ENCODE data around the gene AP2A2. TPM values are rescaled to one million over a fixed set of nuclear protein-coding genes. Genes with fewer than 3 reads are reported as not detected.

Gene AP2A2
- total RNA-seq, 1 experiment from 2014 or later, result 62.0 TPM

DNA sequence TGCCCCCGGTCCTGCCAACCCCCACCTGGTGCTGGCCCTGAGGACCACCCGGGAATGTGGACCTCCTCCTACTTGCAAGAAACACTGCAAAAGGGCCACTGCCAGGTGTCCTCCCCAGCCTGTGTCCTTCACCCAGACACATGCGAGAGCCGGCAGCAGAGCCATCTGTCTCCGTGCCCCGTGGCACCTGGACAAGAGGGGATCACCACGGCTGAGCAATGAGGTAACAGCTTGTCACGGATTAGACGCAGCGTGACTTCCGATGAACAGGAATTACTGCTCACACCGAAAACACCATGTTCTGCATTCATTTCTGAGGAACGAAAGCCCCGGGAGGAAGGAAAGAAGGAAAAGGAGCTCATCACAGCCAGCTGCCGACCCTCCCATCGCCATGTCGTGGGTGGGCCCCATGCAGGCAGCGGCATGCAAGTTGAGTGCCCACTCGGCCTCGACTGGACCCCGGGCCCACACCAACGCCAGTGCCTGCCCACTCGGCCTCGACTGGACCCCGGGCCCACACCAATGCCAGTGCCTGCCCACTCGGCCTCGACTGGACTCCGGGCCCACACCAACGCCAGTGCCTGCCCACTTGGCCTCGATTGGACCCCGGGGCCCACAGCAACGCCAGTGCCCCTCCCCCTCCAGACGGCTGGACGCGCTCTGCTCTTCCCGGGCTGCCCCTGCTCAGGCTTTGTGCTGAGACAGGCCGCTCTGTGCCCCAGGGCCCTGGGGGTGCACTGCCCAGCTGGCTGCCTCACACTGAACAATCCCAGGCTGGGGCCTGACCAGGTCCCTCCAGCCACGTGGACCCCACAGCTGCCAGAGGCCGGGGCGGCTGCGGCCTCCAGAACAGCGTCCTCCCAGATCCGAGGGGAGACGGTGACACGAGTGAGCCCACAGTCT is 37.1 kb upstream of the AP2A2 start:
- TF ChIP-seq, protein P1, sequence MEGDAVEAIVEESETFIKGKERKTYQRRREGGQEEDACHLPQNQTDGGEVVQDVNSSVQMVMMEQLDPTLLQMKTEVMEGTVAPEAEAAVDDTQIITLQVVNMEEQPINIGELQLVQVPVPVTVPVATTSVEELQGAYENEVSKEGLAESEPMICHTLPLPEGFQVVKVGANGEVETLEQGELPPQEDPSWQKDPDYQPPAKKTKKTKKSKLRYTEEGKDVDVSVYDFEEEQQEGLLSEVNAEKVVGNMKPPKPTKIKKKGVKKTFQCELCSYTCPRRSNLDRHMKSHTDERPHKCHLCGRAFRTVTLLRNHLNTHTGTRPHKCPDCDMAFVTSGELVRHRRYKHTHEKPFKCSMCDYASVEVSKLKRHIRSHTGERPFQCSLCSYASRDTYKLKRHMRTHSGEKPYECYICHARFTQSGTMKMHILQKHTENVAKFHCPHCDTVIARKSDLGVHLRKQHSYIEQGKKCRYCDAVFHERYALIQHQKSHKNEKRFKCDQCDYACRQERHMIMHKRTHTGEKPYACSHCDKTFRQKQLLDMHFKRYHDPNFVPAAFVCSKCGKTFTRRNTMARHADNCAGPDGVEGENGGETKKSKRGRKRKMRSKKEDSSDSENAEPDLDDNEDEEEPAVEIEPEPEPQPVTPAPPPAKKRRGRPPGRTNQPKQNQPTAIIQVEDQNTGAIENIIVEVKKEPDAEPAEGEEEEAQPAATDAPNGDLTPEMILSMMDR (conservative IDR thresholded peaks at IDR 0.05; ENCODE audit: low read depth, low read length), result no peak
- TF ChIP-seq EZH2 (IDR thresholded peaks at IDR 0.05; ENCODE audit: borderline replicate concordance, low read depth, low read length, poor library complexity, severe bottlenecking), result no peak
- CTCF ChIA-PET, result no interaction called here
- Histone ChIP-seq H3K27me3 (replicated peaks; ENCODE audit: insufficient read depth, low read depth, low read length, poor library complexity) (no peaks in the 10 kb centered on the region), H3K36me3 (ENCODE audit: insufficient read depth, low read length, poor library complexity, severe bottlenecking) (no peaks in the 10 kb centered on the region), H3K27ac (ENCODE audit: low read depth, low read length, poor library complexity, severe bottlenecking) (no peak overlapping the region), H3K4me3 (ENCODE audit: low read depth, low read length, poor library complexity, severe bottlenecking) (no peak overlapping the region), H3K9me3 (ENCODE audit: low read depth, low read length, poor library complexity, severe bottlenecking) (no peaks in the 10 kb centered on the region), H3K4me1 (ENCODE audit: insufficient read depth, low read length, poor library complexity, severe bottlenecking) (peaks cover 18% of the 10 kb centered on the region)
- POLR2A ChIA-PET (ENCODE audit: low non-redundant PET), result no interaction called here
- BruUV-seq (replicated peaks), result no TSS peak
- intact Hi-C loops (cut with micrococcal nuclease; ENCODE audit: unreplicated experiment), result no loop called here
- no peak for DNase-seq (ENCODE audit: low spot score)

DNA sequence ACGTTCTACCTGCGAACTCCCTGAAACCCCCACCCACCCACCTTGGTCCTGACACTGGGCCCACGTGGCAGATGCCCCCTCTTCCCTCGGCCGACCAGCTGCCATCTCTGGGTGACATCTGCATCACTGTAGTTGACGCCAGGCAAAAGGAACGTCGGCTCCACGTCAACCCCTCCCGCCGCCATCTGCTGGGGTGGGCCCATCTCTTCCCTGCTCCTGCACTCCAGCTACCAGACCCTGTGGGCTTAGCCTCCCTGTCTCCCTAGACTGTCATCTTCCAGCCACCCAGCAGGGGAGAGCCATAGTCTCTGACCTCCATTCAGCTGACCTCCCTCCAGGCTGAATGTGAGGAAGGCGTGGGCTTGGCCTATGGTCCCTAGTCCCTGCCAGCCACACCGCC is 36.4 kb upstream of the AP2A2 start:
- Histone ChIP-seq H3K36me3 (ENCODE audit: insufficient read depth, low read length, poor library complexity, severe bottlenecking) (no peaks in the 10 kb centered on the region), H3K27me3 (replicated peaks; ENCODE audit: insufficient read depth, low read depth, low read length, poor library complexity) (no peaks in the 10 kb centered on the region), H3K4me3 (ENCODE audit: low read depth, low read length, poor library complexity, severe bottlenecking) (no peak overlapping the region), H3K4me1 (ENCODE audit: insufficient read depth, low read length, poor library complexity, severe bottlenecking) (peaks cover 18% of the 10 kb centered on the region), H3K9me3 (ENCODE audit: low read depth, low read length, poor library complexity, severe bottlenecking) (no peaks in the 10 kb centered on the region), H3K27ac (ENCODE audit: low read depth, low read length, poor library complexity, severe bottlenecking) (no peak overlapping the region)
- POLR2A ChIA-PET (ENCODE audit: low non-redundant PET), result no interaction called here
- CTCF ChIA-PET, result no interaction called here
- intact Hi-C loops (cut with micrococcal nuclease; ENCODE audit: unreplicated experiment), result no loop called here
- DNase-seq (ENCODE audit: low spot score), result no peak
- no TSS peak for BruUV-seq (replicated peaks)
- TF ChIP-seq, protein P1 (conservative IDR thresholded peaks at IDR 0.05; ENCODE audit: low read depth, low read length), result no peak
- no peak for TF ChIP-seq EZH2 (IDR thresholded peaks at IDR 0.05; ENCODE audit: borderline replicate concordance, low read depth, low read length, poor library complexity, severe bottlenecking)

DNA sequence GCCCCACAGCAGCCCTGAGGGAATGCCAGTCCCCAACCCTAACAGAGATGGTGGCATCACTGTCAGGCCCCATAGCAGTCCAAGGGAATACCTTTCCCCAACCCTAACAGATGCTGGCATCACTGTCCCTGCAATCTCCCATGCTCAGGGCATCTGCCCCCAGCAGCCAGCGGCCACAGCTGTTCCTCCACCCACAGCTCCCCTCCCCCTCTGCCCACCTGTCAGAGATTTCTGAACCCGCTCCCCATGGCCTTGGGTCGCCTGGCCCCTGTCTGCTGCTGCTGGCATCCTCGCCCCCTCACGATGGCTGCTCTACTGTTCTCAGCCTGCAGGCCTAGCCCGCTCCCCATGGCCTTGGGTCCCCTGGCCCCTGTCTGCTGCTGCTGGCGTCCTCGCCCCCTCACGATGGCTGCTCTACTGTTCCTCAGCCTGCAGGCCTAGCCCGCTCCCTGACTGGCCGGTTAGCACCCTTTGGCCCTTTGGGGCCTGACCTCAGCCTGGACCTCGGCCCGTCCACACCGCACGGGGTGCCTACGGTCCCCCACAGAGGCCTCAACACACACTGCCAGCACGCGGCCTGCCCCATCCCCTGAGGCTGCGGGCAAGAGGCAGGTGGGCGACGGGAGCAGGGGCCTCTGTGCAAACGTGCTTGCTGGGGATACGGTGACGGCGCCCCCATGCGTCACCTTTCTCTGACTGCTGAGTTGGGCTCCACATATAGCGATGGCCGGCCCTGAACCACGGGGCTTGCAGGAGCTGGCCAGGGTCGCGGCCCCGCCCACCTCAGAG is 35.8 kb upstream of the AP2A2 start:
- intact Hi-C loops (cut with micrococcal nuclease; ENCODE audit: unreplicated experiment), result no loop called here
- Histone ChIP-seq H3K27ac (ENCODE audit: low read depth, low read length, poor library complexity, severe bottlenecking) (peak overlapping the region; percentile 53), H3K9me3 (ENCODE audit: low read depth, low read length, poor library complexity, severe bottlenecking) (no peaks in the 10 kb centered on the region), H3K36me3 (ENCODE audit: insufficient read depth, low read length, poor library complexity, severe bottlenecking) (no peaks in the 10 kb centered on the region), H3K4me3 (ENCODE audit: low read depth, low read length, poor library complexity, severe bottlenecking) (no peak overlapping the region), H3K27me3 (replicated peaks; ENCODE audit: insufficient read depth, low read depth, low read length, poor library complexity) (no peaks in the 10 kb centered on the region), H3K4me1 (ENCODE audit: insufficient read depth, low read length, poor library complexity, severe bottlenecking) (peaks cover 18% of the 10 kb centered on the region)
- no TSS peak for BruUV-seq (replicated peaks)
- CTCF ChIA-PET, result no interaction called here
- DNase-seq (ENCODE audit: low spot score), result no peak
- POLR2A ChIA-PET (ENCODE audit: low non-redundant PET), result no interaction called here
- TF ChIP-seq, protein P1 (conservative IDR thresholded peaks at IDR 0.05; ENCODE audit: low read depth, low read length), result no peak
- no peak for TF ChIP-seq EZH2 (IDR thresholded peaks at IDR 0.05; ENCODE audit: borderline replicate concordance, low read depth, low read length, poor library complexity, severe bottlenecking)
